Hematopoietic multipotent progenitor cell treated with erythropoietin and hydrocortisone succinate and interleukin-3 and kit ligand, for 4 days (in vitro differentiated cells): ENCODE data around the gene CIAO2A.
"Not testable (repeated sequence)": the region's sequence is repeated elsewhere in the genome, so short reads cannot be mapped to it uniquely, and the experiment has no call there.

Experiments
- DNase-seq: peaks from one replicate; pipeline ENCODE4 v3.0.0-alpha.2; 2015

Gene CIAO2A

GRCh38 chr15:64111679-64112050 is 18.0 kb upstream of the CIAO2A start:
- no peak for DNase-seq

GRCh38 chr15:64110950-64111678 is 17.5 kb upstream of the CIAO2A start:
- DNase-seq: no peak

- DNase-seq: peak; percentile 10
Measured at GRCh38 chr15:64110108-64110701, 16.6 kb upstream of the CIAO2A start.

GRCh38 chr15:64107337-64107736 is 13.7 kb upstream of the CIAO2A start:
- DNase-seq: no peak

- peak; percentile 66 for DNase-seq
Measured at GRCh38 chr15:64105113-64105704, 11.6 kb upstream of the CIAO2A start.

GRCh38 chr15:64102497-64102896 is 8.9 kb upstream of the CIAO2A start:
- no peak for DNase-seq

GRCh38 chr15:64100958-64101357 is 7.3 kb upstream of the CIAO2A start:
- peak; percentile 54 for DNase-seq

- DNase-seq: no peak
Measured at GRCh38 chr15:64099379-64099778, 5.7 kb upstream of the CIAO2A start.

- peak; percentile 59 for DNase-seq
Measured at GRCh38 chr15:64096668-64097384, 3.2 kb upstream of the CIAO2A start.

- DNase-seq: peak; percentile 98
Measured at GRCh38 chr15:64095795-64096667, 2.4 kb upstream of the CIAO2A start, which contains the start of gene SNX1. Gene SNX1, plus strand, starts transcription at chr15:64095982. Its CDS starts 32 bp downstream, at chr15:64096014.

- peak; percentile 13 for DNase-seq
Measured at GRCh38 chr15:64095431-64095794, 1.8 kb upstream of the CIAO2A start.

GRCh38 chr15:64092864-64093626 is 593 bp downstream of the CIAO2A start:
- peak; percentile 86 for DNase-seq

- peak; percentile 38 for DNase-seq
Measured at GRCh38 chr15:64092075-64092820, 1.4 kb downstream of the CIAO2A start.

GRCh38 chr15:64090527-64090926 is 3.1 kb downstream of the CIAO2A start:
- DNase-seq: peak; percentile 65

- peak; percentile 57 for DNase-seq
Measured at GRCh38 chr15:64089543-64090280, 3.9 kb downstream of the CIAO2A start.

GRCh38 chr15:64082757-64083156 is 10.9 kb downstream of the CIAO2A start:
- DNase-seq: no peak

- DNase-seq: not testable (repeated sequence)
Measured at GRCh38 chr15:64073496-64073895, 20.1 kb downstream of the CIAO2A start.

- no peak for DNase-seq
Measured at GRCh38 chr15:64072812-64073211, 20.8 kb downstream of the CIAO2A start.

- DNase-seq: no peak
Measured at GRCh38 chr15:64071931-64072765, 21.5 kb downstream of the CIAO2A start.
